GM21390 (cell line): ENCODE measurements around the gene ZFAND2A.
"Not testable (repeated sequence)": the region's sequence is repeated elsewhere in the genome, so short reads cannot be mapped to it uniquely, and the experiment has no call there.

ENCODE experiments used
- ATAC-seq: cut with Tn5 transposase; IDR thresholded peaks from one replicate; pipeline ENCODE4 v1.9.1; 2021; ENCODE audit not compliant: unreplicated experiment

ZFAND2A gene

GRCh38 chr7:1159891-1160669 is at the start of gene ZFAND2A:
ZFAND2A (minus strand) TSS chr7:1160196; CDS start chr7:1158212, 1,984 bp downstream.
- peak; percentile 94 for ATAC-seq

- ATAC-seq, result no peak
Measured at GRCh38 chr7:1209097-1209496, 49.1 kb upstream of the ZFAND2A start.

GRCh38 chr7:1205742-1206141 is 45.7 kb upstream of the ZFAND2A start:
- ATAC-seq, result not testable (repeated sequence)

- no peak for ATAC-seq
Measured at GRCh38 chr7:1204460-1205140, 44.6 kb upstream of the ZFAND2A start.

GRCh38 chr7:1202914-1203313 is 42.9 kb upstream of the ZFAND2A start:
- not testable (repeated sequence) for ATAC-seq

GRCh38 chr7:1201916-1202315 is 41.9 kb upstream of the ZFAND2A start:
- ATAC-seq, result no peak

- ATAC-seq, result no peak
Measured at GRCh38 chr7:1200045-1200444, 40.0 kb upstream of the ZFAND2A start.

GRCh38 chr7:1197997-1198625 is 38.1 kb upstream of the ZFAND2A start:
- ATAC-seq, result no peak

GRCh38 chr7:1196950-1197349 is 37.0 kb upstream of the ZFAND2A start:
- ATAC-seq, result no peak

GRCh38 chr7:1196441-1196840 is 36.4 kb upstream of the ZFAND2A start:
- ATAC-seq, result not testable (repeated sequence)

- ATAC-seq, result no peak
Measured at GRCh38 chr7:1193593-1194424, 33.8 kb upstream of the ZFAND2A start.

GRCh38 chr7:1192171-1192676 is 32.2 kb upstream of the ZFAND2A start:
- ATAC-seq, result no peak

- no peak for ATAC-seq
Measured at GRCh38 chr7:1189986-1190772, 30.2 kb upstream of the ZFAND2A start.

- ATAC-seq, result no peak
Measured at GRCh38 chr7:1188720-1189294, 28.8 kb upstream of the ZFAND2A start.

- ATAC-seq, result no peak
Measured at GRCh38 chr7:1187127-1187526, 27.1 kb upstream of the ZFAND2A start.

- no peak for ATAC-seq
Measured at GRCh38 chr7:1181640-1182039, 21.6 kb upstream of the ZFAND2A start.

- no peak for ATAC-seq
Measured at GRCh38 chr7:1181031-1181430, 21.0 kb upstream of the ZFAND2A start.

GRCh38 chr7:1176891-1177373 is 16.9 kb upstream of the ZFAND2A start:
- ATAC-seq, result no peak
